ENCODE measurements around the gene REN. TPM values are rescaled to one million over a fixed set of nuclear protein-coding genes. Genes with fewer than 3 reads are reported as not detected.

The REN gene
- total RNA-seq, 4 donors from 2014 or later, result 0.17 to 0.26 TPM; not detected in 2

DNA sequence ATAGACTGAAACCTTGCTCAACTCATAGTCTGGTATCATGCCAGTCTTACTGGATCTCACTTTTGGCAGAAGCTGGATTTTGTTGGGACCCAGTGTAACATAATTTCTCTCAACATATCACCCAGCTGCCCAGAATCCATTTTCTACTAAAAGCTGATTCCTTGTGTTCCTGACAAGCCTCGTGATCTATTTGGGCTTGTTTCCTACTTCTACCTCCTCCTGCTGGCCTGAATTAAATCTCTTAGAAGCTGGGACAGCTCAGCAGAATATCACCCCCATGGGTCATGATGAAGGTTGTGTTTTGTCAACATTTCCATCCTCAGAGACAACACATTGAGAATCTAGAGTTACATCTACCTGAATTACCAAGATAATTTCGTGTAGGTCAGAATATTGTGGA, 40.0 kb upstream of the REN start:
- no peak for TF ChIP-seq POLR2A (IDR thresholded peaks at IDR 0.05)
- TF ChIP-seq, protein P1, sequence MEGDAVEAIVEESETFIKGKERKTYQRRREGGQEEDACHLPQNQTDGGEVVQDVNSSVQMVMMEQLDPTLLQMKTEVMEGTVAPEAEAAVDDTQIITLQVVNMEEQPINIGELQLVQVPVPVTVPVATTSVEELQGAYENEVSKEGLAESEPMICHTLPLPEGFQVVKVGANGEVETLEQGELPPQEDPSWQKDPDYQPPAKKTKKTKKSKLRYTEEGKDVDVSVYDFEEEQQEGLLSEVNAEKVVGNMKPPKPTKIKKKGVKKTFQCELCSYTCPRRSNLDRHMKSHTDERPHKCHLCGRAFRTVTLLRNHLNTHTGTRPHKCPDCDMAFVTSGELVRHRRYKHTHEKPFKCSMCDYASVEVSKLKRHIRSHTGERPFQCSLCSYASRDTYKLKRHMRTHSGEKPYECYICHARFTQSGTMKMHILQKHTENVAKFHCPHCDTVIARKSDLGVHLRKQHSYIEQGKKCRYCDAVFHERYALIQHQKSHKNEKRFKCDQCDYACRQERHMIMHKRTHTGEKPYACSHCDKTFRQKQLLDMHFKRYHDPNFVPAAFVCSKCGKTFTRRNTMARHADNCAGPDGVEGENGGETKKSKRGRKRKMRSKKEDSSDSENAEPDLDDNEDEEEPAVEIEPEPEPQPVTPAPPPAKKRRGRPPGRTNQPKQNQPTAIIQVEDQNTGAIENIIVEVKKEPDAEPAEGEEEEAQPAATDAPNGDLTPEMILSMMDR (IDR thresholded peaks at IDR 0.05), result no peak
- intact Hi-C loops (cut with DNase I; ENCODE audit: low total_unique reads), result no loop called here
- H3K4me3 ChIP-seq (ENCODE audit: low read depth, poor library complexity, severe bottlenecking), result no peak overlapping the region
- 39 to 40% methylated on average over 2 of the region's 2 CpGs for WGBS, 2 donors
- DNase-seq (ENCODE audit: low spot score in 2 of 2), result peak in 1 of 2 donors; percentile 12

GRCh38 chr1:204205486-204205885, 39.3 kb upstream of the REN start:
- H3K4me3 ChIP-seq (ENCODE audit: low read depth, poor library complexity, severe bottlenecking), result no peak overlapping the region
- TF ChIP-seq POLR2A (IDR thresholded peaks at IDR 0.05), result no peak
- TF ChIP-seq, protein P1 (IDR thresholded peaks at IDR 0.05), result no peak
- peak in 1 of 2 donors; percentile 46 for DNase-seq (ENCODE audit: low spot score in 2 of 2)
- intact Hi-C loops (cut with DNase I; ENCODE audit: low total_unique reads), result no loop called here

GRCh38 chr1:204204944-204205343, 38.8 kb upstream of the REN start:
- intact Hi-C loops (cut with DNase I; ENCODE audit: low total_unique reads), result no loop called here
- TF ChIP-seq, protein P1 (IDR thresholded peaks at IDR 0.05), result no peak
- no peak for TF ChIP-seq POLR2A (IDR thresholded peaks at IDR 0.05)
- no peak for DNase-seq (ENCODE audit: low spot score in 2 of 2)
- 87 to 89% methylated on average over 2 of the region's 2 CpGs for WGBS, 2 donors
- no peak overlapping the region for H3K4me3 ChIP-seq (ENCODE audit: low read depth, poor library complexity, severe bottlenecking)

DNA sequence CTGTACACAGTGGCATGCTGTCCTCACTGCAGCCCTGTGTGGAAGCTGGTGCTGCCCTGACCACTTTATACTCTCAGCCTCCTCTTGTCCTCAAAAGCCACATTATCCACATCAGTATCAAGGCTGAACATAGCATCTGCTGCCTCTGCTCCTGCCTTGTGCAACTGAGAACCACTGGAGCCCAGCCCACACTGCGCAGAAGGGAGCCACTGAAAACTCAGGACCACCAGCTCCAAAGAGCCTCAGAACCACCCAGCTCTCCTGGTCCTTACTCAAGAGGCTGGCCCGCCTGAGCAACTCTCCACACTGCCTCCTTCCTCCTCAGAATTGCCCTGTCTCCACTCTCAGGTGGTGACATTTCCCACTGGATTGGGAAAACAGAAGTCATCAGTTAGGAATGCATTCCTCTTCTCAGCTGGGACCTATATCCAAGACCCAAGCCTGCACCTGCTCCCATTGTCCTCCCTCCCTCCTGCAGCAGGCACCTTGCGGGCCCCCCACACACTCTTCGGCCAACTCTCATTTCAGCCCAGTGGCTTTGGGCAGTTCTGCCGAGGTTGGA, 37.1 kb upstream of the REN start:
- 93 to 97% methylated on average over 5 of the region's 5 CpGs for WGBS, 2 donors
- peak in 1 of 2 donors; percentile 67 for DNase-seq (ENCODE audit: low spot score in 2 of 2)
- intact Hi-C loops (cut with DNase I; ENCODE audit: low total_unique reads), result no loop called here
- no peak overlapping the region for H3K4me3 ChIP-seq (ENCODE audit: low read depth, poor library complexity, severe bottlenecking)
- TF ChIP-seq, protein P1 (IDR thresholded peaks at IDR 0.05), result no peak
- TF ChIP-seq POLR2A (IDR thresholded peaks at IDR 0.05), result no peak

DNA sequence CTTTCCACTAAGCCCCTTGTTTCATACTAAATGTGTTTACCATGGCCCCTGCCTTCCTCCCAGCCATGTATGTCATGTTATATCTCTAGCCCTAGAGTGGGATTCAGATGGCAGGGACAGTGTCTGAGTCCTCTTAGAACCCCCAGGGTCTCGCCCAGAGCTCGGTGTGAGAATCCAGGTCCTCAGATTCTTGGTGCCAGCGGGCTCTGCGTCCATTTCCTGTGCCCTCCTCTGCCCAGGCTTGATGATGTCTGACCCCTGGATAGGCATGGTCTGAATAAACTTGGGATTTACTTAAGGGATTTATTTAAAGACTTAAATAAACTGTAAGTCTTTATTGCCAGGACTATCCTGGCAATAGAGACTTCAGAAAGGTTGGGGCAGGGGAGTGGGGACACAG, 36.3 kb upstream of the REN start:
- TF ChIP-seq, protein P1 (IDR thresholded peaks at IDR 0.05), result no peak
- TF ChIP-seq POLR2A (IDR thresholded peaks at IDR 0.05), result no peak
- WGBS, 2 donors, result 87 to 90% methylated on average over 4 of the region's 4 CpGs
- DNase-seq (ENCODE audit: low spot score in 2 of 2), result peak in 1 of 2 donors; percentile 50
- no peak overlapping the region for H3K4me3 ChIP-seq (ENCODE audit: low read depth, poor library complexity, severe bottlenecking)
- intact Hi-C loops (cut with DNase I; ENCODE audit: low total_unique reads), result no loop called here
